HTERT RPE-1 (cell line): Measurements from ENCODE around the gene TP63.

Experiments used
- in situ Hi-C: fragments of 300-500 bp; cut with MboI; formaldehyde crosslinking; loops from 4 replicates; pipeline ENCODE4 v1.14.3; 2020; ENCODE audit warnings: low sequenced_read_pairs

Gene TP63

DNA sequence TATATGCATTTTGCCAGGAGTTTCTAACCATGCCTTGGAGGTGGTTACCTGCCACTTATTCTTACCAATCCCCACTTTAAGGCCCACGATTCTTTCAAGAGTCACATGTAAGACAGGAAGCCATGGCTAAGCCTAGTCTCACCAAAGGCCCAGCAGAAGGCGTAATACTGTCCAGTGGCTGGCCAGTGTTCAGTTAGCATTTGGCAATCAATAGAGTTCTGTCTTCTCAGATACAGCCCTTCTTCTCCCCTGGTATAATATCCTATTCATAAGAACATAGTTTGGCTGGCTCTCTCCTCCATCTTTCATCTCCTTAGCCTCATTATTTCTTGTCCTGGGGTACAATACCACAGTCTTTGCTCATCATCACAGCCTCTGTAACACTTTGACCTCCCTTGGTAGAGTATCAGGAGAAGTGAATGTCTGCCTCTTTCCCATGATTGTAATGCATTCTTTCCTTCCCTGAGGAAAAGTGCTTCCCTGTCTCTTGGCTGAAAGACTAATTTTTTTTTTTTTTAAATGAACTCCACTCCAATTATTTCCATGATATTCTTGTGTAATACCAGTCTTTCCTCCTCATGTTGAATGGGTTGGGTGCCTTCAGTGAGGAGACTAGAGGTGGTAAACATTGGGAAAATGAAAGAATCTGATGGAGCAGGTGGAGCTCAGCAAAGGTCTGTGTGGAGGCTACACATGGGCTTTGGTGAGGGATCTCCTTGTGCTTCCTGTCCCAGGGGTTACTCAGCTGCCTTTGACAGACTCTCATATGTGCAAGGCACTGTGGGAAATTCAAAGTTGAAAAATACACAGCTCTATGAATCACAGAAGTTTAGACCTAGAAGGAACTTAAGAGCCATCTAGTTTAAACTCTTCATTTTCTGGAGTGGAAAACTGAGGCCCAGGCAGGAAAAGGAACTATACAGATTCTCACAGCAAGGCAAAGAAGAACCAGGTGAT is 271.3 kb downstream of the TP63 start:
- in situ Hi-C loops, result no loop called here

DNA sequence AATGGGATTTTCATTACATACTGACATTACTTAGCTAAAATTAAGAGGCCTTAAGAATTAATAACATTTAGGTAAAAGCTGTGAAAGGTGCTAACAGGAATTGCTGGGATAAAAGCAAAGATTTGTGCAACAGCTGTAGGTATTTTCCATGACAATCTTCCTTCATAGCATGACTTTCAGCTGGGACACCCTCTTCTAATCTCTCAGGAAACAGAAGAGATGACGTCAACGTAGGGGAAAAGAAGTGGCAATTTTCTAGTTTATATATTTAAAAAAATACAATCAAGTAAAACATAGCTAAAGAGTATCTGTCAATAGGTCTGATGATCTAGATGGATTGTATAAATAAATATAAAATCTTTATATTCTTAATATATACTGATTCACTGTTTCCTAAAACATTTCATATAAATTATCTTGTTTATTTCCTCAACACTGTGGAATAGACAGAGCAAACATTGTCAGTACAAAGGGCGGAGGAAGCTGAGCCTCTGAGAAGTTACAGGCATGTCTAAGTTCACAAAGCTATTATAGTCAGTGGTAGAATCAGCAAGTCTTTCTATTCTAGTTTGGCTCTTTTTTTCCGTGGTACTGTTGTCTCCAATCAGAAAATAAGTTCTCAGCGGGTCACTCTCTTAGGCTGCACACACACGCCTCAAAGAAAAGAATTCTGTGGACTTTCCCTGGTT is 272.5 kb downstream of the TP63 start:
- in situ Hi-C loops, result no loop called here

DNA sequence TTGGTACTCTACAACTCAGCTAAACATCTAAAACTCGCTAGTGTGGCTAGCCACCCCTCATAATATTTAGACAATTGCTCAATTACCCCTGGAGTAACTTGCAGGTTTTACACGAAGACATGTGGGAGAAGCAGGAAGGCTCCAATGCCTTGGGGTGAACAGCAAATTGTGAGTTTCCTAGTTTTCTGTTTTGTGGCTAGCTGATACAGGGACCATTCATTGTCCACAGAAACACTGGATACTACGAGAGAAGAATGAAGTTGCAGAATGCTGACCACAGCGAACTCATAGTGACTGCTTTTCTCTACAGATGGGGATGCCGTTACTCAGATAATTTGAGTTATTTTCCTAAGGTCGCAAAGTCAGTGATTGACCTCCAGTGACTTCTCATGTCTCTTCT is 276.6 kb downstream of the TP63 start:
- in situ Hi-C loops, result no loop called here

DNA sequence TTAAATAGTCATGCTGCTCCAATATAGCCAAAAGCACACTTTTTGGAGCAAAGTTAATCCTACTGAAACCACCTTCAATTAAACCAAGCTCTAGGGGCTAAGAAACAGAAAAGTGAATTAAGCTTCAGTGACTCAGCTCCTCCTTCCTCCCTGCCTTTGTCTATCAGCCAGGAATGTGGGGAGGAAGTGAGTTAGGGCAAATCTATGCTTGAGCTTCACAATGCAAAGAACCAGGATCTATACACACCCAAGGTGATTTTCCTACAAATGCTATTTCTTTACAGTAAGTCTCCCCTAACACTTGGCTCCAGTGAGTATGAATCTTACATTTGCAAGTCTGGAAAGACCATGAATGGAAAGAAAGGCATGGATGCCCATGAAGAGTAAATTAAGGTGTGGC is 277.5 kb downstream of the TP63 start:
- in situ Hi-C loops, result no loop called here

DNA sequence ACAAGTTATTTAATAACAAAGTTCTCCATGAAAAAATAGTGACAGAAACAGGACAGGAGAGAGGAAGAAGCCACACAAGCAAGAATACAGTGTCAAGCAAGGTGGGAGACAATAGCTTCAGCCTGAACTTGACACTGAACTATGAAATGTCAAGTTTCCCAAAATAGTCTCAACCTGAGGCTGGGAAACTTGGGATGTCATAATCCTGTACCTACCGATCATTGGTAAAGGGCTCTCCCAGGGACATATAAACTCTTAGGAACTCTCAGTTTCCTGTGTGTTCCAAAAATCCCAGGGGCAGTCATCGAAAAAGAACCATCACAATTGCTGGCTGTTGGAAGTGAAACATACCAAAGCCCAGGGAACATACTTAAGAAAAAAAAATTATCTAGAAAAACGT is 277.9 kb downstream of the TP63 start:
- in situ Hi-C loops, result no loop called here

DNA sequence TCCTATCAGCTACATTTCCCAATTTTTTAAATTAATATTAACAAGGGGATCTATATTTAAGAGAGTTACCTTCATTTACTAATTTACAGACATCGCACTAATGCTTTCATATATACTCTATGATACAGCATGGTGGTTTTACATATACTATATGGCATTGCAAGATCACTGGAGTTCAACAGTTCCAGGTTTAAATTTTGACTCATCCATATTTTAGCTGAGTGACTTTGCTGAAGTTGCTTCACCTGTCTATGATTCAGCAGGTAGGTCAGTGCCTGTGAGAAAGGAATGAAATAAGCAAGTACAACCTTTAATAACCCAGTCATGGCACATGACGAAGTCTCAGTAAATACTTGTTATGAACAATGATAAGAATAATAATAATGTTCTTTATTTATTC is 278.4 kb downstream of the TP63 start:
- in situ Hi-C loops, result no loop called here

DNA sequence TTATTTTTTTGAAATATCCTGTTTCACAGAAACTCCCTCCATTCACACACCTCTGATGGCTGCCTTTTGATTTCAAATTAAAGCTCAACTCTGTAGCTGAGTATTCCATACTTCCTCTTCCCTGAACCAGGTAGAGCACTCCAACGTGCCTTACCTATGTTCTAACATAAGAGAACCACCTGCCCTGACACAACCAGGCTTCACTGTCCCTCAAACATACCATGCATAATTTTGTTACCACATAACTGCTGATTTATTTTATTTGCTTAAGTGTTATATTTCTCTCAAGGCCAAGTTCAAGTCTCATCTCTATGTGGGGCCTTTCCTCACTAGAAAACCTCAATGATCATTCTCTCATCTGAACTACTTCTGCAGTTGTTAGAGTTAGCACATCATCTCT is 279.8 kb downstream of the TP63 start:
- in situ Hi-C loops, result no loop called here

DNA sequence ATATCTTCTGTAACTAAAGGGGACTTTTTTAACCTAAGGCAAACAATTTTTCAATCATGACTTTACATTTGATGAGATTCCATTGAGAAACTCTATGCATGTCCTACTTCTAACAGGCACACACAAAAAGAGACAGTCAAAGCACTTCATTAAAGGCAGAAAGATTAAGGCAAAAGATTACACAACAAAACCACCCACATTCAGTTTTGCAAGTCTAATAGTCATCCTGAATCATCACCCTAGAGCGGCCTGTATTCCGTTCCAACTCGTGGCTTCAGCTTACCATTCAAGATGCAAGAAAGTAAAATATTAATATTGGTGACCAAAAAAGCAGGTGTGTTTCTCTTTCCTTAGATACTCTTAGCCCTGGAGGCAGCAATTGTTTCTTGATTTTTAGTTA is 283.6 kb downstream of the TP63 start:
- in situ Hi-C loops, result no loop called here

DNA sequence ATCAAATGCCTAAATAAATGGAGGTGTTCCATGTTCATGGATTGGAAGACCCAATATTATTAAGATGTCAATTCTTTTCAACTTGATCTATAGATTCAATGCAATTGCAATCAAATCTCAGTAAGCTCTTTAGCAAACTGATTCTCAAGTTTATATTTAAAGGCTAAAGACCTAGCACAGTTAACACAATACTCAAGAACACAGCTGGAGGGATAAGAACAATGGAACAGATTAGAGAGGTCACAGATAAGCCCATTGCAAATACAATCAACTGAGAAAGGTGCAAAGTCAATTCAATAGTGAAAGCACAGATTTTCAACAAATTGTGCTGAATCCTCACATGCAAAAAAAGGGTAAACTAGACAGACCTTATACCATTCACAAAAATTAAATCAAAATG is 290.6 kb downstream of the TP63 start:
- in situ Hi-C loops, result no loop called here

DNA sequence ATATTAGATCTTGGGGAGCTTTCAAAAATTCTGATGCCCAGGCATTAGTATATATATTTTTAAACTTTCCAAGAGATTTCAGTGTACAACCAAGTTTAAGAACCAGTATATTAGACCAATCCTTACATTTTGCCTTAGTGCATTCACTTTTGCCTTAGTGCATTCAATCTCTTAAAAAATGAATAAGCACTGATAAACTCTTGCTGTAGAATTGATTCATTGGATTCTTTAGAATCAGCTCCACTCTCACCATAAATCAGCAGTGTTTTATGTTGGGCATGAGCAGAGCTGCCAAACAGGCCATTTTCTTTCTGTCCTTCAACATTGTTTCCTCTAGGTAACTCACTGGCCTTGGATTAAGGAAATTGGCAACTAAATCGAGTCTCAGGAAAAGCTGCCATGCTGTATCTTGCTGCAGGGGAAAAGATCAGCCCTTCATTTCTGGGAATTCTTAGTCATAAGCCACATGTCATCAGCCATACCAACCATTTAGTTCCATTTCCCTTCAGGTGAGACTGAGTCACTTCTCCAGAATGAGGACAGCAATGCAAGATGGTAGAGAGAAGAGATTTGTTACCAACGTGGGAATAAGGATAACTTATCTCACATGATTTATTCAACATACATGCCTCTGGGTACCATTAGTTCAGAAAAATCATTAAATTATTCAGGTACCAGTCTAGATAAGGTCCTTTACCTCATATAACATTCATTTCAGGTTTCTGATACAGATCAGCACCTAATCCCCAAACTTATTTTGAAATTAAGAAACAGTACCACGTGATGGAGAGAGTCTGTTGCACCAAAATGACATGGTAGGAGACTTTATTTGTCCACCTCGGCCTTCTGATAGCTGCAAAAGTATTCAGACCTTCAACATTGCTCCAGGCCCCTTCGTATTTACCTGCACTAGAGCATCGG is 297.0 kb downstream of the TP63 start:
- in situ Hi-C loops, result no loop called here

DNA sequence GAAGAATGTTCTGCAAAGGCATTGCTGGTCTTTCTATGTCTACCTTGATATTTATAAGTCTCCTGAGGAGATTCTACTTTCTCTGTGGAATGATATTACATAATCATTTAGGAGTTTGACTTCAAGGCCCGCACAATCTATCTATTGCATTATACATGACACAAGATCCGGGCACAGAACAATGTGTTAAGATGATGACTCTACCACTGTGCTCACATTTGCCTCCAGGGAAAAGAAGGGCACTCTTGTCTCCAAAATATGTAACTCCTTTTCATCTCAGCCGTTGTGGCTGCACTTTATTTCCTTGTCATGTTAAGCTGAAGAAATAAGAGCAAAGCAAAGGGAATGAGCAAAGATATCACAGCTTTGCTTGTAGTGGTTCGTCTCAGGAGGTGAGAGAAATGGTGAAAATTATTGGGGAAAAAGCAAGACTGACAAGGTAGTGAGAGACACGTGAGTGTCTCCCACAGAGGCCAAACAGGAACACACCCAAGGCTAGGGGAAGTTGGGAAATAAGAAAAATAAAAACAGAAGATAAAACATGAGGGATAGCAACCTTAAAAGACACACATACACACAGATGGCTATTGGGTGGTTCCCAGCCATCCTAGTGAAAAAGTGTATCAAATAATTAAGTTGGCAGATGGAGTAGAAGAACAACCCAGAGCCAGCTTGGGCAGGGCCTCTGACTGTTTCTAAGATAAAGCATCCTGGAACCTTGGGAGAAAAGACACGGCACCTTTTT is 305.2 kb downstream of the TP63 start:
- in situ Hi-C loops, result no loop called here

DNA sequence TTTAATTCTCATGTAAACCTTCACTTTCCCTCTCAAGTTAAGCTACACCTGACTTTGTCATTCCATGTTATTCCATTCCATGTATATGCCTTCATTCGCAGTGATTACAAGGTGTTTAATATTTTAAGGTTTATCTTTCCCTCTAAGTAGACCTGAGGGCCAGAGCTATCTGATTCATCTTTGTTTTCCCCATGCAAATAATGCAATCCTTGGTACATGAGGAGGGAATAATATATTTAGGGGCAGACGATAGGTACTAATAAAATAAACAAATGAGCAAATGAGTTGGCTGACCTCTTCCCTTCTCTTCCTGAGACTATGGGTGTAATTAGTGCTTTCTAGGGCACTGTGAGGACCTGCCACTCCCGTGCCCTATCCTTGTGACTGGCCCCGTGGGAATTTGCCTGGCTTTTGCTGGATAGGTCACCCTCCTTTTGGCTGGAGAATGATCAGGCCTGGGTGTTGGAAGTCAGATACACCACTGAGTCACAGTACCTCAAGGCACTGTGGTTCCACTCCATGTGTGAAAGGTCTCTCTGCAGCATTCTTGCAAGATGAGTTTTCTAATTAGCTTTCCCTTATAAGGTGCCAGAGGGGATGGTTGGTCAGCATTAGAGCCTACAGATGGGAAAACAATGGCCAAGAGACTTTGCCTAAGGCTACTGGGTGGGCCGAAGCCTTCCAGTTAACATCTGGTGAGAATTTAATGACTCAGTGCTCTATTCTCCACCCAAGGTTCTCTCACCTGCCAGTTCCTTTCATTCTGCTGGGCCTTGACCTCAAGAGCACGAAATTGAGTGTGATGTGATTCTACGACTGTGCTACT is 306.3 kb downstream of the TP63 start:
- in situ Hi-C loops, result no loop called here

DNA sequence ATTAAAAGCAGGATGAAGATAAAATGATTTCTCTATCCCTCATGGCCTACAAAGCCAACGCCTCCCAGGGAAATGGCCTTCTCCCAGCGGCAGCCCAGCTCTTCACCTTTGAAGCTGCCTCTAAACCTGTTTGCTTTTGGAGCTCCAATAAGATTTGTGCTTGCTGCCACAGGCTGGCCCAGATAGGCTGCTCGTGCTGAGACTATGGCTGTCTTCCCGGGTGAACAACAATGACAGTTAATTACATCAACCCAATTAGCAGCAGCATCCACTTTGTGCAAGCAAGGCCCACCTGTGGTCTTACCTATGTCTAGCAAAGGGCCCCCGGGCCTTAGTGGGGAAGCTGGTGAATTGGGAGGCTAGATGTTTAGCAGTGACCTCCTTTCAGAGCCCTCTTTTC is 309.9 kb downstream of the TP63 start:
- in situ Hi-C loops, result no loop called here

DNA sequence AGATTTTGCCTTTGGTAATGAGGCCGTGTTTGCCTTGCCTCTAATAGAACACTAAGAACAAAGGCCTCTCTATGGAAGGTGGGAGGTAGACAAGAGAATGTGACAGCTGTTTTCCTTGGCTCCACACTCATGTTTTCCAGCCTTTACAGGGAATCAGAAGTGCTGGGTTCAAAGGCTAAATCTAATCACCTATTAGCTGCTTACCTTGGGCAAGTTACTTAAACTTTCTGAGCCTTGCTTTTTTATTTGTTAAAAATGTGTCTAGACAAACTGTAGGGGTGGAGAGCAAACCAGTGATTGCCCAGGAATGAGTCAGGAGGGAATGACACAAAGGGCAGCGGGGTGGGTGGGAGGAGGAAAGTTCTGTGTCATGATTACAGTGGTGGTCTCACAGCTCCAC is 310.5 kb downstream of the TP63 start:
- in situ Hi-C loops, result no loop called here

DNA sequence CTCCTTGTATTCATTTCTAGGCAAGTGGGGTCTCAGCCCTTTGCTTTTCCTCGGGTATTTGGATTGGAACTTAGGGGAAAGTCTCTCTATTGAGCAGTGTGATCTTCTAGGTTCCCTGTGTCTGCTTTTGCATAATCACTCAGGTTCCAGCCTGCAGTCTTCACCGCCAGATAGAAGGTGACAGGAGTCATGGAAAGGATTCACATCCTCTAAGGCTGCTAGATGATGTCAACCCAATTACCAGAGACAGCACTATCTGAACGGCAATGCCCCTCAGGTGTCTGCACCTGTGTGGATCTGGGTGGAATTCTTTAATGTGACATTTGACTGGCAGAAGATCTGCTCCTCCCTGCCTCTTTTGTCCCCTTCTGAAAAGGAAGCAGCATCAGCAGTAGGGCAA is 311.8 kb downstream of the TP63 start:
- in situ Hi-C loops, result no loop called here

DNA sequence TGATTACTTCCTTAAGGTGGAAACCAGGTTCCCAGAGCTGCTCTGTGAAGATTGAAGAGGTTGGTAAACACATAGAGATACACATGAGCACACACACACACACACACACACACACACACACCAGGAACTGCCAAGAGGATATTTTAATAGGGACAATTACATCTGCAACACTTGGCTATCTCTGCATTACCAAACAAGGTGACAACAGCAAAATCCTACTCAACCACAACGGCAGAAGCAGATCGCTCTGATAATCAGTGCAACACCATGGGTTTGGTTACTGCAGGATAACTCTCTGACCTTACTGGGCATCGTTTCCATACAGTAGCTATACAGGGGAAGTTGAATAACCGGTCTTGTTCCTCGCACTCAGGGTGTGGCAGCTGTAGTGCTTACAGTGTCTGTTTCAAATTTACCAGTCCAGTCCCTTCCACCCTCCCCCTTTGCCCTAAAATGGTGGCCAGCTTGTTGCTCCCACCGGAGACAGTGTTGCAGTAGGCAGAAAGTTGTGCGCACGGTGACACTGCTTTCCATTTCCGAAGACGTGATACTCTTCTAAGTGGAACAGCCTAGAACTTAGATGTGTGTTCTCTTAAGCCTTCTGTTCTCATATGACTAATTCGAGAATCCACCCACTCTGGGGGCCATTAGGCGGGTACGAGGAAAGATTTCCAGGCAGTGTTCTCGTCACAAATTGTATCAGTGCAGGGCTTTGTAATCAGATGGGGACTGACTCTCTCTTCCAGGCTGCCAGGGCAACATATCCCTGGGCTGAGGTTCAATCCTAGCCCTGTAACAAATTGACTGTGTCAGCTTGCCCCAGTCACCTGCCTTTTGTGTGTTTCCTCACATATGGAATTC is 313.3 kb downstream of the TP63 start:
- in situ Hi-C loops, result no loop called here

DNA sequence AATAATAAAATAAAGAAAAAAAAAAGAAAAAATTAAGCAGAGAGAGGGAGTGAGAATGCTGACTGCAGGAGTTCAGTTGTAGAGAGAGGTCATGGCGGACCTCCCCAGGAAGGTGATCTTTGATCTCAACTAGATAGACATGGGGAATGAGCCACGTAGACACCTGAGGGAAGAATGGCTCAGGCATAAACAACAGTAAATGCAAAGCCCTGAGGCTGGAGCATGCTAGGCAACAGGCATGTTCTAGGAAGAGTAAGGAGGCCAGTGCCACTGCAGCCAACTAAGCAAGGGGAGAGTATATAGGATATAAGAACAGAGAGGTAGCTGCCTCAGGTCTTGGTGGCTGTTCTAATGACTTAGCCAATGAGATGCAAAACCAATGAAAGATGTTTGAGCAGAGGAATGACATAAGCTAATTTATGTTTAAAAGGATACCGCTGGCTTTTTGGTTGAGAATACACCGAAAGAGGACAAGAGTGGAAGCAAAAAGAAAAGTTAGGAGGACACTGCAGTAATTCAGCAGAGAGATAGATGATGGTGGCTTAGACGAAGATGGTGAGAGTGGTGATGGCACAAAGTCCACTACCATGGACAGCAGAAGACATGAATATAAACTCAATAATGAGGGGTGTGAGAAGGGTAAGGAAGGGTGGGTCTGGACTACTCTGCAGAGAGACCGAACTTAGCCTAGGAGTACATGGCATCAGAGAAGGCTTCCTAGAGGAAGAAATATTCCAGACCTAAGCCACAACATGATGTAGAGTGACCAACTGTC is 314.9 kb downstream of the TP63 start:
- in situ Hi-C loops, result no loop called here
